Large intestine (tissue), 3 donors: ENCODE measurements around the gene MAPKAPK2. TPM values are rescaled to one million over a fixed set of nuclear protein-coding genes. Genes with fewer than 3 reads are reported as not detected.

Experiments
- DNase-seq, 2 donors: peaks; one replicate each; pipeline versions ENCODE4 v3.0.0 to v3.0.0-alpha.2; 2013
- H3K27ac ChIP-seq: one replicate; pipeline ENCODE4 v1.5.1; 2013; ENCODE audit warnings: low read length
- H3K27me3 ChIP-seq: 2 replicates; pipeline ENCODE4 v1.6.1; 2013; ENCODE audit warnings: low read length; ENCODE audit not compliant: control insufficient read depth, insufficient read depth
- H3K36me3 ChIP-seq: 2 replicates; pipeline ENCODE4 v1.6.1; 2013; ENCODE audit warnings: low read length; ENCODE audit not compliant: control insufficient read depth, insufficient read depth
- H3K4me1 ChIP-seq: one replicate; pipeline ENCODE4 v1.6.1; 2013; ENCODE audit warnings: low read length; ENCODE audit not compliant: control insufficient read depth, insufficient read depth
- H3K4me3 ChIP-seq: one replicate; pipeline ENCODE4 v1.5.1; 2013; ENCODE audit warnings: low read length
- H3K9me3 ChIP-seq: one replicate; pipeline ENCODE4 v1.6.1; 2013; ENCODE audit warnings: mild to moderate bottlenecking, low read depth, low read length, moderate library complexity; ENCODE audit not compliant: control insufficient read depth
- WGBS: methylation state at CpG from one replicate; pipeline ENCODE4 v1.1.5; 2013; ENCODE audit warnings: low lambda C conversion rate; ENCODE audit not compliant: insufficient coverage; 5-methylcytosine and 5-hydroxymethylcytosine counted together
- polyA plus RNA-seq: library from polyadenylated mRNA; unstranded; fragments of 120-200 nt; gene quantifications from one replicate; pipeline ENCODE4 v1.2.1, GENCODE V29; 2013

MAPKAPK2 gene
- polyA plus RNA-seq, 1 donor, result 79.6 TPM

DNA sequence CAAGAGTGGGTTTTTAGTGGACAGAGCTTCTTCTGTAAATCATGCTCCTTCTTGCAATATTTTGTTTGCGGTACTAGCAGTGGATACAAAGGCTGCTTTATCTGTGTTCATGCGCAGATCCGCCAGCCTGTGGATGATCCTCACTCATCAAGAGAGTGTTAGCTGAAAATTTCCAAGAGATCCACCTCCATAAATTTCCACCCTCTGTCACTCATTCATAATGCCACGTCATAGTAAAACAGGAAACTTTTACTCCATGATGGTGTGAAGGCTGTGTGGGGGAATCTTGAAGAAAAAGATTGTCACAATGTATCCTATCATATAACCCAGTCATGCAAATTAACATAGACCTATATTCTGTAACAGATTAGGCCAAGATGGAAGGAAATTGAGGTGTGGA lies 4.4 kb upstream of the MAPKAPK2 start:
- WGBS, result no CpG with 5 or more reads among the region's 4 CpGs
- no peak overlapping the region for H3K27ac ChIP-seq

DNA sequence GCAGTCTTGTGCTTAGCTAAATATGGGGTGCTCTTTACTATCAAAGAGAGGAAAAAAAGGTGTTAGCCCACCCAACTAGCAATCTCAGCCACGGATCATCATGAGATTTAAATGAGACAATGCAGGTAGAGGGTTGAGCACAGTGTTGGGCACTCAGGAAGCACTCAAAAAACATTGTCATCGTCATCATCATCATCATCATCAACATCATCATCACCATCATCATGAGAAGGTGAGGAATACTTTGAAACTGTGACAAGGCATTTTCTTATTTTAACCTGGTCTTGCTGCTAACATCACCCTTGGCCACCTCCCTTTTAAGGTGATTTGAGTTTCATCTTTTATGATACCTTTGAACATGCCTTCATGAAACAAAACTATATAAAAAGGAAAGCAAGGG lies 3.3 kb upstream of the MAPKAPK2 start:
- WGBS, result no CpG with 5 or more reads among the region's 2 CpGs
- no peaks in the 10 kb centered on the region for H3K9me3 ChIP-seq
- DNase-seq, result no peak
- H3K36me3 ChIP-seq, result no peaks in the 10 kb centered on the region
- no peaks in the 10 kb centered on the region for H3K27me3 ChIP-seq
- H3K4me3 ChIP-seq, result no peak overlapping the region
- H3K4me1 ChIP-seq, result peaks cover 32% of the 10 kb centered on the region
- peak overlapping the region; percentile 79 for H3K27ac ChIP-seq

More for the DNA sequence above, 4.4 kb upstream of the MAPKAPK2 start:
- no peaks in the 10 kb centered on the region for H3K36me3 ChIP-seq
- no peak overlapping the region for H3K4me3 ChIP-seq
- H3K9me3 ChIP-seq, result no peaks in the 10 kb centered on the region
- DNase-seq, result no peak
- peaks cover 39% of the 10 kb centered on the region for H3K4me1 ChIP-seq
- no peaks in the 10 kb centered on the region for H3K27me3 ChIP-seq

DNA sequence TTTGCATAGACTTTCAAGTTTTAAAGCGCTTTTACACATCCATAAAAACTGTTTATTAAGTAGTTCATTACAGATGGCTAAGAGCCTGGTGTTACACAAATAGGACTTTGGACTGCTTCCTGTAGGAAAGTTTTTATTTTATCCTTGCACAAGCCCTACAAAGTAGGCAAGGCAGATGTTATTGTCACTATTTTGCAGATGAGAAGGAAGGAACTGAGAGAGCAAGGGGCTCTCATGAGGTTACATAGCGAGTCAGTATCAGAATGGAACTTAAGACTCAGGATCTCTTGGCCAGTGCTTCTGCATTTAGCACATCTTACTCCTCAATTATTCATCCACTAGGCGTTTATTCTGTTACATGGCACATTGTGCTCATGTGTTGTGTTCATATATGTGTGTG lies 2.6 kb upstream of the MAPKAPK2 start:
- WGBS, result 40% methylated on average over 1 of the region's 3 CpGs
- Histone ChIP-seq H3K27ac (peak overlapping the region; percentile 79), H3K4me1 (peaks cover 32% of the 10 kb centered on the region), H3K27me3 (no peaks in the 10 kb centered on the region), H3K4me3 (no peak overlapping the region), H3K36me3 (no peaks in the 10 kb centered on the region), H3K9me3 (no peaks in the 10 kb centered on the region)
- DNase-seq, result peak; percentile 84 to 95

DNA sequence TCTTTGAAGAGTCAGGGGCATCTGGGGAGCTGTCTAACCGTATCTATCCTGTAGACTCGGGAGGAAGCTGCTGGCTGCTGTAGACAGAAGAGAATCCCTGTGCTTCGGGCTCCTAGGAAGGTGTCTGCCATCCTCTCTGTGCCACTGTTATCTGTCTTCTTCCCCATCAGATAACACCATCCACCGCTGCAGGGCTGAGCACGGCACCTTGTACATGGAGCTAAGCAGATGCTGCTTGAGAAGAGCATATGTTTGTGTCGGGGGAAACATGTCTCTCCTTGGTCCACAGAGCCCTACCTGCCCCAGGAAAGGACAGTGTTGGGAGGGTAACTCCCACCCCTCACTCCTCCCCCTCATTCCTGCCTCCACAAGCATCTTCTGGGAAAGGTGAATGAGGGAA lies 1.4 kb upstream of the MAPKAPK2 start:
- Histone ChIP-seq H3K4me3 (no peak overlapping the region), H3K36me3 (no peaks in the 10 kb centered on the region), H3K27ac (peak overlapping the region; percentile 79), H3K4me1 (peaks cover 44% of the 10 kb centered on the region), H3K27me3 (no peaks in the 10 kb centered on the region), H3K9me3 (no peaks in the 10 kb centered on the region)
- WGBS, result no CpG with 5 or more reads among the region's 6 CpGs
- no peak for DNase-seq

DNA sequence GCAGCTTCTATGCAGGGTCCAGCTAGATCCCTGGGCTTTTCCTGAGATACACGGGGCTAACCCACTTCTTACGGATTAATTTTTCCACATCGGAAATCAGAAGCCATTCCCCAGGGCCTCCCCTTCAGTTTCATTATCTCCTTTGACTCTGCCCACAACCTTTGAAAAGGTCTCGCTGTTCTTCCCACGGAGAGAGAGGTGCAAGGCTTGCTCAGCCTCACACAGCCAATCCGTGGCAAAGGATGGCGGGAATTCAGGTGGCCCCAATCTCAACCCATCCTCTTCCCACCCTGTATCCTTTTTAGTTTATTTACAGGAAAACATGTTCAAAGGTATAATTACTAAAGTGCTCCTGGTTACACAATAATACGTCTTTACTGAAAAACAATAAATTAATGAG lies 702 bp upstream of the MAPKAPK2 start:
- peaks cover 47% of the 10 kb centered on the region for H3K4me1 ChIP-seq
- H3K27me3 ChIP-seq, result no peaks in the 10 kb centered on the region
- DNase-seq, result no peak
- H3K36me3 ChIP-seq, result peaks cover under 1% of the 10 kb centered on the region
- H3K27ac ChIP-seq, result no peak overlapping the region
- no peaks in the 10 kb centered on the region for H3K9me3 ChIP-seq
- WGBS, result 38% methylated on average over 1 of the region's 8 CpGs
- H3K4me3 ChIP-seq, result peak overlapping the region; percentile 47

DNA sequence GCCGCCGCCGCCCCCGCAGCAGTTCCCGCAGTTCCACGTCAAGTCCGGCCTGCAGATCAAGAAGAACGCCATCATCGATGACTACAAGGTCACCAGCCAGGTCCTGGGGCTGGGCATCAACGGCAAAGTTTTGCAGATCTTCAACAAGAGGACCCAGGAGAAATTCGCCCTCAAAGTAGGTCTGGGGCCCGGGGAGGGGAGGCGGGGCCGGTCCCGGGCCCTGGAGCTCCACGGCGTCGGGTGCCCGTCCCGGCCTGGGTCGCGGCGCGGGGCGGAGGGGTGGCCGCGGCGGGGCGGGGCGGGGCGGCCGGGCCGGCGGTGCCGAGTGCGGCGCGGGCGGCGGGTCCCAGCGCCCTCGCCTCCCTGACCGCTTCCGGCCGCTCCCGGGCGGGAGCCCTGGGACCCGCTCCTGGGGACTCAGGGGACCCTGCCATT lies 646 bp downstream of the MAPKAPK2 start:
- Histone ChIP-seq H3K4me1 (peaks cover 48% of the 10 kb centered on the region), H3K27me3 (no peaks in the 10 kb centered on the region), H3K36me3 (peaks cover 3% of the 10 kb centered on the region), H3K4me3 (peak overlapping the region; percentile 91), H3K27ac (peak overlapping the region; percentile 94), H3K9me3 (no peaks in the 10 kb centered on the region)
- WGBS, result no CpG with 5 or more reads among the region's 48 CpGs
- peak in 1 of 2 donors; percentile 51 for DNase-seq

DNA sequence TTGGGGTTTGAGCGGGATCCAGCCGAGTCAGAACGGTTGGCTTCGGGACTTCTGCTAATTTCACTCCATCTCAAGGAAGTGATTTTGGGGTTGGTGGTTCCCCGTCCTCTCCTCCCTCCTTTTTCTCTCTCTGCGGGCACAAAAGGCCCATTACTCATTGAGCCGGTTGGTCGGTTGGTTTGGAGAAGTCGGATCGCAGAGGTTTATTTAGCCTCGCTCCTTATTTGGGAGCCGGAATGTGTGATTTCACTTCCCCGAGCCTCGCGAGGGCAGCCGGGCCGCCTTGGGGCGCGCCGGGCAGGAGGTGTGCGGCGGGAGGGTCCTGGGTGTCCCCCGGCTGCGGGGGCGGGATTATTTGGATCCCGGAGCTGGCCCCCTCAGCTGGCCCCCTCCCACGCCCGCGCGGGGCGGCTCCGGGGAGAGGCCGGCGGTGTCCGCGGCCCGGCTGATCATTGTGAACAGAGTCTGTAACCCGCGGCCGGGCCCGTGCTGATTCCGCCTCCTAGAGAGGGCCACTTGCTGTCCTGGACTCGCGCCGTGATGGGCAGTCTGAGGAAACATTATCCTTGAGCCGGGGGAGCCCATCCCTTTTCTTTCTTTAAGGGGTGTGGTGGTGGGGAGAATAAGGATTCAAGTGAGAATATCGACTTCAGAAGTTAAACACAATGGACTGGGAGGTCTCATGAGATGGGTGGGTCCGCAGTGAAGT lies 1.2 kb downstream of the MAPKAPK2 start:
- Histone ChIP-seq H3K9me3 (no peaks in the 10 kb centered on the region), H3K4me3 (peak overlapping the region; percentile 91), H3K4me1 (peaks cover 49% of the 10 kb centered on the region), H3K36me3 (peaks cover 3% of the 10 kb centered on the region), H3K27me3 (no peaks in the 10 kb centered on the region), H3K27ac (peak overlapping the region; percentile 94)
- WGBS, result no CpG with 5 or more reads among the region's 48 CpGs
- DNase-seq, result peak; percentile 53 to 56

DNA sequence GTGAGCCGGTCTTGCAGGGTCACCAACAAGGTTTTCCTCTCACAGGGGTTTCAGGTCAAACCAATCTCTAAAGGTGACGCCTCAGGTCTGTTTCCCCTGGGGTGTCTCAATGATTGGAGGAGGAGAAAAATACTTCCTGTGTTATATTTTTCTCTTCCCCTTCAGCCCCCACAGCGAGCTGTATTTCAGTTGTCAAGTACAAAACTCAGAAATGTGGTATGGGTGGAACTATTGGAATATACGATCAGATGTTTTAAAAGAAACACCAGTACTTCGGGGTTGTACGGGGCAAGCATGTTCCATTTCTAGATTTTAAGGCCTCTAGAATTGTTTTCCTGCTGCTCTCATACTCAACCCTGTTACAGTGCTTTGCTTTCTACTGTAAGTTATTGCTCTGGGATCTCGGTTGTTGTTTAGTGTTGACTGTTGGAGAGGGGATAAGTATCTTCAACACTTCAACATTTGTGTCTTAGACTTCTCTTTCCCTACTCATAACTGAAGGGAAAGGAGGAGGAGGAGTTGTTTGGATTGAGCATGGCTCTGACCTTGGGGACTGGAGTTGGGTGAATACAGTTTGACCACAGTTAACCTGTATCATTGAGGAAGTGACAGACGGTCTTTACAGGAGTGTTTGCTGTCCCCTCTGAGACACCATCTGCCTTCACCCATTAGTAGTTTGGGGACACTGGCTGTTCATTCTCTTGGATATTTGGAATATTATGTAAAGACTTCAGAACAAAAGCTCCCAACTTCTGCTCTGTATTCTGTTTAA lies 2.0 kb downstream of the MAPKAPK2 start:
- H3K9me3 ChIP-seq, result no peaks in the 10 kb centered on the region
- peak overlapping the region; percentile 91 for H3K4me3 ChIP-seq
- H3K27ac ChIP-seq, result peak overlapping the region; percentile 94
- DNase-seq, result peak in 1 of 2 donors; percentile 46
- whole genome bisulfite sequencing, result no CpG with 5 or more reads among the region's 8 CpGs
- H3K4me1 ChIP-seq, result peaks cover 49% of the 10 kb centered on the region
- peaks cover 3% of the 10 kb centered on the region for H3K36me3 ChIP-seq
- no peaks in the 10 kb centered on the region for H3K27me3 ChIP-seq

DNA sequence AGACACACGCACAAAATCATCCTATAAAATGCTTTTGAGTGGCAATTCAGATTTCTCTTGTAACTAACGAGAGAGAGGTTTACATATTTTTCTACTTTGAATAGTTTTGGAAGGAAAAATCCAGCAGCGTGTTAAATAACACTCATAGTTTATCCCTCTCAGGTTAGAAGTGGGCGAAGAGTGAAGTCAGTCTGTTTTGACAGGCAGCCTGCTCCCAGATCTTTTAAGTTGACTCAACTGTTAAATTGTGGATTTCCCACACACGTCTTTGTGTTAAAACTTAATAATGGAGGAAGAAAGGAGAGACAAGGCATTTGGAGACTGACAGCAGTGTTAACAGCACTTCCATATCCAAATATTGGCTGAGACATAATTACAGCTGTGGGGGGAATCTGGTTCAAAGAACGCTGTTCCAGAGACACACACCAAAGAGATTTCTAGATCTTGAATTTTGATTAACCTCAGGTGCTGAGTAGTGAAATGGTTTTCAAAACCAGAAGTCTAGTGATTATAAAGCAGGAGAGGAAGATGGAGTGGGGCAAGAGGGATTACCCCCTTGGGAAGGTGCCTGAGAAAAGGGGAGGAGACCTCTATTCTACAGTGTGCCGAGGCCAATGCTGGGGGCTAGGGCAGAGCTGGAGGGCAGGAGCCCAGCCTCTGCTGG lies 2.7 kb downstream of the MAPKAPK2 start:
- WGBS, result 70% methylated on average over 2 of the region's 7 CpGs

DNA sequence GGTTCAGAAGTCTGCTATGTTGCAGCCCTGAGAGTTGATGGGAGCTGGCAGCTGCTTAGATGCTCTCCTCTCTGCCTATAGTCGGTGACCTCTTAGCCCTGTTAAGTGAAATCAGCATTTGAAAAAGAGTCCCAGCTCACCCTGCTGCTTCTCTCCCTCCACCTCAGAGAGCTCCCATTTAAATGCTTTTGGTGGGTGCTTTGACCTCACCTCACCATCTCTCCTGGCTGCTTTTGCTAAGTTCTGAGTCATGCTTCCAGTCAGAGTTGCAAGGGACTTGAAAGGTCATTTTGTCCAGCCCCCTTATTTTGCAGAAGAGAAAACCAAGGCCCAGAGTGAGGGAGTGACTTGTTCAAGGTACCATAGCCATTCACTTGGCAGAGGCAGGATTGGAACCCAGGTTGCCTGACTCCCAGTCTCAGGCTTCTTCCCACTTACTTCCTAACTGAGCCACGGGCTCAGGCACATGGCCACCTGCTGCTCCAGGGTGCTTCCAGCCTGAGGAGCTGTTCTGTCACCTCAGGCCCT lies 3.3 kb downstream of the MAPKAPK2 start:
- Histone ChIP-seq H3K27me3 (no peaks in the 10 kb centered on the region), H3K27ac (no peak overlapping the region), H3K36me3 (peaks cover 5% of the 10 kb centered on the region), H3K4me1 (peaks cover 52% of the 10 kb centered on the region), H3K9me3 (no peaks in the 10 kb centered on the region), H3K4me3 (no peak overlapping the region)
- WGBS, result no CpG with 5 or more reads among the region's 2 CpGs
- DNase-seq, result no peak

More for the DNA sequence above, 2.7 kb downstream of the MAPKAPK2 start:
- no peaks in the 10 kb centered on the region for H3K27me3 ChIP-seq
- peaks cover 3% of the 10 kb centered on the region for H3K36me3 ChIP-seq
- H3K4me1 ChIP-seq, result peaks cover 52% of the 10 kb centered on the region
- no peaks in the 10 kb centered on the region for H3K9me3 ChIP-seq
- H3K27ac ChIP-seq, result no peak overlapping the region
- no peak overlapping the region for H3K4me3 ChIP-seq
- no peak for DNase-seq
